Stimulated activated naive CD4-positive, alpha-beta T cell (primary cell): ENCODE measurements around the gene TP53I11.

ENCODE experiments used
- DNase-seq, 6 experiments: peaks; one replicate each; lab custom pipeline; 2025; lab: John Stamatoyannopoulos, UW

Gene TP53I11

DNA sequence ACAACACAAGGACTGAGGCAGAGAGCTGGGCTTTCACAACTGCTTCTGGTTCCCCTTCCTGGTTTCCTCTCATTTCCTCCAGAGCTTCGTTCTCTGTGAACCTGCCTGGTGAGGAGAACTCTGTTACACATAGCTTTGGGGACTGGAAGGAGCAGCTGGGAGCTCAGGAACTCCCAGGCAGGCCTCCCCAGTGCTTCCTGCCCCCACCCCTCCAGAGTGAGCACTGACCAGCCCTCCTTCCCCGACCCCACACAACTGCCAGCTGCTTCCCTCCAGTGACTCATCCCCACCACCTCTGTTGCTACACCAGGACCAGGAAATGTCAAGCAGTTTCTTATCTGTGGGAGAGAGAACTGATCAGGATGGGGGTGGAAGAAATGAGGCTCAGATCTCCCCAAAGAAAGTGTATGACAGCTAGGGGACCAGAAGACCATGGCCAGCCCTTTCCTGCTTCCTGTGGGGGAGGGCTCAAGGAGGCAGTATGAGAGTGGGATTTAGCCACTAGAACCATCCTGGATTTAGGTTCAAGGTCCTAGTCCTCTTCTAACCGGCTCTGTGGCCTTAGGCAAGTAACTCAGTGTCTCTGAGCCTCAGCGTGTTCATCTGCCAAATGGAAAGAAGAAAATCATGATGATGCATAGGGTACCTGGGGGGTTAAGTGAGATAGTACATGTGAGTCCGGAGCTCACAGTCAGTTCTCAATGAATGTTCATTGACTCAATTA lies 4.5 kb upstream of the TP53I11 start:
- no peak for DNase-seq

- no peak for DNase-seq
Observed at GRCh38 chr11:44954051-44954906, 3.6 kb upstream of the TP53I11 start.

GRCh38 chr11:44952500-44953260 lies 2.0 kb upstream of the TP53I11 start:
- DNase-seq = no peak

GRCh38 chr11:44952082-44952481 lies 1.4 kb upstream of the TP53I11 start:
- no peak for DNase-seq

DNA sequence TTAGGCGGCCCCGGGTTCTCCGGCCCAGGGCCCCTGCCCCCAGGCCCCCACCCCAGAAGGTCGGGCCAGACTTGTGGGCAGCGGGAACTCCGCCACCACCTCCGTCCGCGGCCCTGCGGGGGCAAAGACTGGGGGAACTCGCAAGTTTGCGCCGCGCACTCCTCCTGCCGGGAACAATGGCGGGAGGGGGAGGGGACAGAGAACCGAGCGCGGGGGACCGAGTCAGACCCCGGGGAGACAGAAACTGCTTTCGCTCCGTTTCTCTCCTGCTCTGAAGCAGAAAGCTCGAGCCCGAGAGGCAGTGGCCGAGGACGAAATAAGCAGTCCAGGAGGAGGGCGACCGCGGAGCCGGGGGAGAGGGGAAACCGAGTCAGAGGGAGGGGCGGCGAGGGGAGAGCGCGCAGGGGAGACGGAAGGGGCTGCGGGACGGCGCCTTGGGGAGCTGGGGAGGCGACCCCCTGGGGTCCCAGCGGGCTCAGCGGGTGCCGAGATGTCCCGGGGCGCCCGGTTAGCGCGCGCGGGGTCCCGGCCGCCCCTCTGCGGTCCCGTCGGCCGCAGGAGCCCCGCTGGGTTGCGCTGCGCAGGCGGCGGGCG lies 555 bp downstream of the TP53I11 start:
- DNase-seq = peak in 2 of 6 experiments; percentile 9 to 25

- DNase-seq = peak in 3 of 6 experiments; percentile 12 to 25 (median 14)
Observed at GRCh38 chr11:44949160-44950030, 1.3 kb downstream of the TP53I11 start.

DNA sequence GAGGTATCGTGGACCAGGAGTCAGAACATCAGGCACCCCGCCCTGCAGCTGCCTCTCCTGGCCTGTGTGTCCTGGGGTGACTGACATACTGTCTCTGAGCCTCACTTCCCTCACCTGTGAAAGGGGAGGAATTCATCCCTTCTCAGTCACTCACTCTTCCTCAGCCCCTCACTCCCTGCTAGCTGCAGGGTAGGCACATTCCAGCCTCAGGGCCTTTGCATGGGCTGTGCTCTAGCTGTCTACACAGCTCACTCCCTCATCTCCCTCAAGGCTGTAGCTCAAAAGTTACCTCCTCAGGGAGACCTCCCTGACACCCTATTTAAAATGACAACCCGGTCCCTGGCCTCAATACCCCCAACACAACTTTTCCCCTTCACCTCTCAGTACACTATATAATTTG lies 2.5 kb downstream of the TP53I11 start:
- no peak for DNase-seq

- no peak for DNase-seq
Observed at GRCh38 chr11:44947114-44947513, 3.6 kb downstream of the TP53I11 start.

DNA sequence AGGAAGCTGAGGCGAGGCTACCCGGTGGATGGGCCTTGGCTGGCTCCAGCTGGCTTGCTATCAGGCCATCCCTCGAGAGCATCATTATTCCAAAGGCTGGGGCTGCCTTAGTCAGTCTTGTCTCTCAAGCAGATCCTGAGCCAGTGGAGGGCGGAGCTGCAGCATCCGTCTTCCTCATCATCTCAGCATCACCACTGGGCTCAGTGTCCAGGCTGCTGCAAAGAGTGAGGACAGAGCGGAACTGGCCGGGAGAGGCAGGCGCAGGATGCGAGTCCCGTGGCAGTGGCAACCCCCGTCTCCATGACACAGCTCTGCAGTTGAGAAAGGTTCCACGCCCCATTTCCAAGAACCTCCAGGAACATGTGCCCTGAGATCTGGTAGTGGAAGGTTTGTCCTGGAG lies 4.4 kb downstream of the TP53I11 start:
- no peak for DNase-seq

GRCh38 chr11:44945666-44946065 lies 5.0 kb downstream of the TP53I11 start:
- DNase-seq = no peak

GRCh38 chr11:44944853-44945235 lies 5.8 kb downstream of the TP53I11 start:
- no peak for DNase-seq

GRCh38 chr11:44944181-44944852 lies 6.4 kb downstream of the TP53I11 start:
- no peak for DNase-seq

DNA sequence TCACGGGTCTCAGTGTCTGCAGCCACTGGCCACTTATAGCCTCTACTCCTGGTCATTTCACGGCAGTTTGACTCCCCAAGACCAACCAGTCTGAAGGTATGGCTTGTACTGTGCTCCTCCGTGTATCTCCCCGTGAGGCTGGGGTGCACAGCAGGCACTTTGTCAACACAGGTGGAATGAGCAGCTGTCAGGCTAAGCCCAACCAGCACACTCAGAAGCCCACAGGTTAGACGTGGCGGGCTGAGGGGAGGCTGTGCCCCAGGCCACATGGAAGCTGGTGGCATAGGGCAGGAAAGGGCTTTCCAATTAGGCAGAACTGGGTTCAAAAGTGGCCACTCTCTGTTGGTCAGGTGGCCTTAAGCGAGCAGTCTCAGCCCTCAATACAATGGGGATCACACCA lies 7.0 kb downstream of the TP53I11 start:
- DNase-seq = no peak

GRCh38 chr11:44943118-44943517 lies 7.6 kb downstream of the TP53I11 start:
- no peak for DNase-seq

DNA sequence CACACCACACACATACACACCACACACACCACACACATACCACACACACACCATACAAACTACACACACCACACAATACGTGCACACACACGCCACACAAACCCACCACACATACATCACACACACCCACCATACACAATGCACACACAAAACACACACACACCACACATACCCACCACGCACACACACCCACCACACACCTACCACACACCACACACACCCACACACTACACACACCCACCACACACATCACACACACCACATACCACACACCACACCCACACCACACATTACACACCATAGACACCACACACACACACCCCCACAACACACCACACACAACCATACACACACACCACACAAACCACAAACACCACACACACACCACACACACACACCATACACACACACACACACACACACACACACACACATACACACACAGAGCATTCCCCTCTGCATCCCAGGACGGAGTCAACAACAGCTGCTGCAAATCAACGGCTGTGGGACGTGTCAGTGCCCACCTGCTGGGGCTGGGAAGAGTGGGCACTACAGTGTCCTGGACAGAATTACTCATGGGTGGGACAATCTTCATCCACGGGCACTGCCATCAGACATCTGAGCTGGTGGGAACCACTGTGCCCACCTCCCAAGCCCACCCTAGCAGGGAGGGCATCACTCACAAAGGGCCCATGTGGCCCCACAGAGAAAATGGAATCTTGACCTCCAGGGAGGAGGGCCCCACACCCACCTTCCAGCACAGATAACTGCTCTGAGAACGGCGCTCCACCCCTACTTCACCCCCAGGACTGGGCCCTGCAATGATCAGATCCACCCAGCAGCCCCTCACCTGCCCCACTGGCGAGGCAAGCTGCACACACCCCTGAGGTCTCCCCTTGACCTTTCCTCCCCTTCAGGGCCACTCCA lies 8.4 kb downstream of the TP53I11 start:
- DNase-seq = no peak

GRCh38 chr11:44941259-44942021 lies 9.2 kb downstream of the TP53I11 start:
- DNase-seq = no peak

- no peak for DNase-seq
Observed at GRCh38 chr11:44940835-44941234, 9.8 kb downstream of the TP53I11 start.

- no peak for DNase-seq
Observed at GRCh38 chr11:44940404-44940803, 10.3 kb downstream of the TP53I11 start.
